RWPE2 (cell line): ENCODE data around the gene SOS1.
"Not testable (repeated sequence)": the region's sequence is repeated elsewhere in the genome, so short reads cannot be mapped to it uniquely, and the experiment has no call there.

Experiments
- ATAC-seq: fragments of 200-7000 bp; cut with Tn5 transposase; 3 replicates; pipeline ENCODE4 v1.9.1; 2021; ENCODE audit warnings: low read depth
- DNase-seq: peaks from one replicate; pipeline ENCODE4 v3.0.0-alpha.2; 2020; ENCODE audit warnings: low spot score
- H3K27ac ChIP-seq: fragments of 450-650 bp; 2 replicates; pipeline ENCODE4 v1.5.1; 2017; ENCODE audit warnings: mild to moderate bottlenecking; ENCODE audit not compliant: poor library complexity, severe bottlenecking
- H3K27me3 ChIP-seq: fragments of 250-450 bp; sonication (Bioruptor Pico); 2 replicates; pipeline ENCODE4 v1.5.1; 2021; ENCODE audit warnings: mild to moderate bottlenecking, moderate library complexity; ENCODE audit not compliant: insufficient read depth, poor library complexity, severe bottlenecking
- H3K36me3 ChIP-seq: fragments of 250-450 bp; sonication (Bioruptor Pico); 2 replicates; pipeline ENCODE4 v1.5.1; 2020; ENCODE audit warnings: low read depth, mild to moderate bottlenecking, moderate library complexity
- H3K4me1 ChIP-seq: fragments of 250-450 bp; sonication (Bioruptor Pico); 2 replicates; pipeline ENCODE4 v1.5.1; 2021; ENCODE audit warnings: mild to moderate bottlenecking, moderate library complexity; ENCODE audit not compliant: insufficient read depth, poor library complexity, severe bottlenecking
- H3K4me3 ChIP-seq: fragments of 250-450 bp; sonication (Bioruptor Pico); 2 replicates; pipeline ENCODE4 v1.5.1; 2021; ENCODE audit warnings: mild to moderate bottlenecking, moderate library complexity; ENCODE audit not compliant: severe bottlenecking
- H3K9me3 ChIP-seq: fragments of 250-450 bp; sonication (Bioruptor Pico); 2 replicates; pipeline ENCODE4 v1.5.1; 2021; ENCODE audit warnings: mild to moderate bottlenecking, moderate library complexity; ENCODE audit not compliant: severe bottlenecking
- CTCF ChIP-seq: fragments of 450-650 bp; IDR thresholded peaks from one replicate; pipeline ENCODE4 v1.5.1; 2017; ENCODE audit warnings: mild to moderate bottlenecking, moderate library complexity; ENCODE audit not compliant: poor library complexity, severe bottlenecking

Gene SOS1

DNA sequence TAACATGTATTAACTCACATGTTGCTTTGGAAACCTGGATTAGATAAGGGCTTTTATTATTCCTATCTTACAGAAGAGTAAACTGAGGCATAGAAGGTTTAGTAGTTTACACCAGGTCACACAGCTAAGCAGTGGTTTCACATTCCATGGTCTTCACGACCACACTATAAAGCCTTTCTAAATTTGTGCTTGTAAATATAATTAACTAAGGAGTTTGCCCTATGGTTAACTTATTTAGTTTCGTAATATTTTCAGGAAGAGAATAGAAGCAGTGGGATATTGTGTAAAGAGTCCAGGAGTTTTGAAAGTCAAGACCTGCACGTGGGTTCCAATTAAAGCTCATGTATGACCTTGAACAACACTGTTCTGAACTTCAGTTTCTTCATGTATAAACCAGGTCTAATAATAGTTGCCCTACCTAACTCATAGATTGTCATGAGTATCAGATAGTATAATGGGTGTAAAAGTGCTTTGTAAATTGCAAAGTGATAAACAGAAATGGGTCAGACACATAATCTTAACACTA is 19.5 kb upstream of the SOS1 start:
- Histone ChIP-seq H3K4me1 (peaks cover 3% of the 10 kb centered on the region), H3K9me3 (no peaks in the 10 kb centered on the region), H3K4me3 (no peak overlapping the region), H3K36me3 (no peaks in the 10 kb centered on the region), H3K27ac (no peak overlapping the region), H3K27me3 (no peaks in the 10 kb centered on the region)
- DNase-seq: no peak
- no peak for ATAC-seq
- no peak for TF ChIP-seq CTCF

DNA sequence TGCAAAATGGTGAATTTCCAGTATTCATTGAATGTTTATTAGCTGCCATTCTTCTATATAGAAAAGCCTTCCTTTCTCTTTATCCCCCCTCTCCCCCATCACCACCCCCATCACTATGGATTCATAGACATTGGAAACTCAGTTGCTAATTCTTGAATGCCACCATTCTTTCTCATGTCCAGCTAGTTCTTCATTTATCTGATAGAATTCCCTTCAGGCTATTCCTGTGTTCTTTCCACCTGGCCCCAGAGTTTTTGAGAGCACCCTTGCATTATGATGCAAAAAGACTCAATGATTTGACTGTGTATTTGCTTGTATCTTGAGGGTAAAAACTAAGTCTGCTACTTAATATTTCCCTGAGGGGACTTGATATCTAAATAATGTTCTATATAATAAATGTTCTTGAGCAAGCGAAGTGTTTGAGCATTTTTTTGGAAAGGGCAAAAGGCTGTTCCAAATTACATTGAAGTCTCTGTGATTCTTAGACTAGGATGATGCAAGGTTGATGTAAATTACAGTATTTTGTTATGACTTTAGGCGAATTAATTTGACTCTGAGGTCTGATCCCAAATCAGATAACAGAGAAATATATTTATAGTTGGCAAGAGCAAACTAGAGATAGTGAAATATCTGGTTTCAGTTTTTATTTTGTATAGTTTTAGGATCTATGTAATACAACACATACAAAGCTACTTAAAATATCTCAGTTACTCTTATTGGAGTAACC is 18.8 kb upstream of the SOS1 start:
- H3K9me3 ChIP-seq: no peaks in the 10 kb centered on the region
- no peaks in the 10 kb centered on the region for H3K36me3 ChIP-seq
- no peaks in the 10 kb centered on the region for H3K27me3 ChIP-seq
- no peak for TF ChIP-seq CTCF
- no peak overlapping the region for H3K27ac ChIP-seq
- DNase-seq (no peak), ATAC-seq (no peak)
- no peak overlapping the region for H3K4me3 ChIP-seq
- H3K4me1 ChIP-seq: peaks cover 3% of the 10 kb centered on the region

DNA sequence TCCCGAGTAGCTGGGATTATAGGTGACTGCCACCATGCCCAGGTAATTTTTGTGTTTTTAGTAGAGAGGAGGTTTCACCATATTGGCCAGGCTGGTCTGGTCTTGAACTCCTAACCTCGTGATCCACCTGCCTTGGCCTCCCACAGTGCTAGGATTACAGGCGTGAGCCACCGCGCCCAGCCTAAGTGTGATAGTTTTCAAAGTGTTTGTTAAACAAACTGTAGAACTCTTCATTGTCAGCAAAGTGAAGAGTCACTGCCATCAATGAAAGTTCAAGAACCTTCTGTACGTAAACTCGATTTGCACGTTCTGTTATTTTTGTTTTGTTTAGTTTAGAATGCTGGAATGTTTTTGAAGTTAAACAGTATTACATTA is 18.0 kb upstream of the SOS1 start:
- peaks cover 3% of the 10 kb centered on the region for H3K4me1 ChIP-seq
- no peaks in the 10 kb centered on the region for H3K27me3 ChIP-seq
- H3K36me3 ChIP-seq: no peaks in the 10 kb centered on the region
- H3K27ac ChIP-seq: no peak overlapping the region
- no peak overlapping the region for H3K4me3 ChIP-seq
- no peak for DNase-seq
- H3K9me3 ChIP-seq: no peaks in the 10 kb centered on the region
- TF ChIP-seq CTCF: no peak
- no peak for ATAC-seq

- H3K36me3 ChIP-seq, H3K4me1 ChIP-seq, H3K4me3 ChIP-seq, ATAC-seq, H3K27me3 ChIP-seq, DNase-seq, H3K27ac ChIP-seq, H3K9me3 ChIP-seq: not testable (repeated sequence)
Measured at GRCh38 chr2:39138187-39138836, 17.5 kb upstream of the SOS1 start.

- no peak for TF ChIP-seq CTCF
- no peaks in the 10 kb centered on the region for H3K9me3 ChIP-seq
- no peaks in the 10 kb centered on the region for H3K27me3 ChIP-seq
- no peaks in the 10 kb centered on the region for H3K36me3 ChIP-seq
- no peak for DNase-seq
- peaks cover 3% of the 10 kb centered on the region for H3K4me1 ChIP-seq
- ATAC-seq: no peak
- H3K4me3 ChIP-seq: no peak overlapping the region
- no peak overlapping the region for H3K27ac ChIP-seq
Measured at GRCh38 chr2:39136799-39137198, 15.9 kb upstream of the SOS1 start.
